HL-60 (cell line): ENCODE measurements around the gene KIF1B.

ENCODE experiments used
- CTCF ChIP-seq: IDR thresholded peaks from one replicate; pipeline ENCODE4 v1.5.1; 2011; ENCODE audit warnings: low read length, control low read depth, inconsistent platforms; ENCODE audit not compliant: insufficient read depth
- POLR2AphosphoS5 ChIP-seq: IDR thresholded peaks from 2 replicates; pipeline ENCODE4 v1.6.1; 2012; ENCODE audit warnings: low read depth
- REST ChIP-seq: IDR thresholded peaks from 2 replicates; pipeline ENCODE4 v1.6.1; 2012; ENCODE audit warnings: low read depth; ENCODE audit not compliant: insufficient replicate concordance

- TF ChIP-seq POLR2AphosphoS5 (peak; percentile 66), CTCF (peak; percentile 92), REST (no peak)
Observed at GRCh38 chr1:10430216-10431069, 220.1 kb downstream of the KIF1B start, which contains the start of gene CENPS.
